Natural killer cell (primary cell): ENCODE results near the gene PLXNA4. TPM values are rescaled to one million over a fixed set of nuclear protein-coding genes. Genes with fewer than 3 reads are reported as not detected.

Experiments
- ATAC-seq, 3 donors: fragments of 150-1000 bp in 2 of 3; fragments of 200-7000 bp in 1 of 3; cut with Tn5 transposase; 1 replicate in 1 of 3; 2 replicates in 2 of 3; pipeline ENCODE4 v1.10.0; 2021; ENCODE audit warnings: mild to moderate bottlenecking in 2 of 3, moderate library complexity in 2 of 3
- DNase-seq, 2 donors: peaks; one replicate each; pipeline versions ENCODE4 v3.0.0 to v3.0.0-alpha.2; 2013 to 2021; ENCODE audit warnings: mixed read lengths in 1 of 2
- H3K27ac ChIP-seq: one replicate; pipeline ENCODE4 v1.5.1; 2013; ENCODE audit warnings: mild to moderate bottlenecking, low read length
- H3K27me3 ChIP-seq: one replicate; pipeline ENCODE4 v1.6.1; 2013; ENCODE audit warnings: low read length; ENCODE audit not compliant: control insufficient read depth, insufficient read depth
- H3K36me3 ChIP-seq: one replicate; pipeline ENCODE4 v1.6.1; 2013; ENCODE audit warnings: low read length; ENCODE audit not compliant: control insufficient read depth, insufficient read depth
- H3K4me1 ChIP-seq: one replicate; pipeline ENCODE4 v1.6.1; 2013; ENCODE audit warnings: low read length; ENCODE audit not compliant: control insufficient read depth, insufficient read depth
- H3K4me3 ChIP-seq: one replicate; pipeline ENCODE4 v1.5.1; 2013; ENCODE audit warnings: low read length
- H3K9me3 ChIP-seq: one replicate; pipeline ENCODE4 v1.6.1; 2013; ENCODE audit warnings: low read length; ENCODE audit not compliant: control insufficient read depth, insufficient read depth
- H3K27ac Mint-ChIP-seq, 2 donors: one replicate each; pipeline ENCODE4 v1.8.0; 2022; ENCODE audit warnings: mild to moderate bottlenecking in 2 of 2, mixed read lengths in 2 of 2, moderate library complexity in 1 of 2
- H3K27me3 Mint-ChIP-seq, 2 donors: one replicate each; pipeline ENCODE4 v1.8.0; 2022; ENCODE audit warnings: low read depth in 2 of 2, mixed read lengths in 2 of 2
- H3K36me3 Mint-ChIP-seq: one replicate; pipeline ENCODE4 v1.8.0; 2022; ENCODE audit warnings: mixed read lengths
- H3K4me1 Mint-ChIP-seq, 2 donors: one replicate each; pipeline ENCODE4 v1.8.0; 2022; ENCODE audit warnings: mixed read lengths in 2 of 2
- H3K4me3 Mint-ChIP-seq: one replicate; pipeline ENCODE4 v1.8.0; 2022; ENCODE audit warnings: mild to moderate bottlenecking, moderate library complexity, mixed read lengths
- H3K9me3 Mint-ChIP-seq, 2 donors: one replicate each; pipeline ENCODE4 v1.8.0; 2022; ENCODE audit warnings: mixed read lengths in 2 of 2
- CTCF ChIP-seq: fragments of 200-600 bp; IDR thresholded peaks from one replicate; pipeline ENCODE4 v1.8.0; 2022; ENCODE audit warnings: antibody characterized with exemption
- WGBS: methylation state at CpG from one replicate; pipeline ENCODE4 v1.1.7; 2013; ENCODE audit warnings: missing lambda C conversion rate; ENCODE audit not compliant: insufficient coverage; 5-methylcytosine and 5-hydroxymethylcytosine counted together
- intact Hi-C: fragments of 100-400 bp; cut with micrococcal nuclease; formaldehyde crosslinking; loops from one replicate; pipeline ENCODE4 v1.14.2; 2022
- total RNA-seq, 4 donors: library from RNA; stranded (reverse); fragments of 120-200 nt in 1 of 4; gene quantifications; one replicate each; pipeline versions ENCODE4 v1.2.3 to v1.2.4, GENCODE V29; 2013 to 2022

PLXNA4 gene
- total RNA-seq, 3 donors from 2014 or later (not counting 1 experiment from before 2014, with no cell fraction given), result 5.1 to 15.3 (median 10.9) TPM

DNA sequence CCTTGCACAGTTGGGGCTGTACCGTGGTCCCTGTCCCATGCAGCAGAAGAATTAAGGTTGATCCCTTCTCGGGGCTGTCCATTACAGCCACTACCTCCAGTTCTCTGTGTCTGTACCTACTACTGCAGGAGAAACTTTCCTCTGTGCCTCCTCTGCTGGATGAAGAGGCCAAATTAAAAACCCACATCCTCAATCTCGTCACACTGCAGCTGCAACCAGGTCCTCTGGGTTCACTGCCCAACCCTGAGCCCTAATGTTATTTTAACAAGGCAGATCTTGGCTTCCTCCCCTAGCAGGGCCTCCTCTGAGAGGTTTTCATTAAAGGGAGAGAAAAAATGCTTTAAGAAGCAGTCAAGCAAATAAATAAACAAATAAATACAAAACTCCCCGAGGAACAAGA is 66.6 kb downstream of the PLXNA4 start:
- H3K9me3 ChIP-seq, result no peaks in the 10 kb centered on the region
- no peak overlapping the region for H3K4me3 ChIP-seq
- no peaks in the 10 kb centered on the region for H3K36me3 ChIP-seq
- DNase-seq, result no peak
- Mint-ChIP-seq H3K4me1 (peaks cover 35 to 38% of the 10 kb centered on the region in 2 donors), H3K4me3 (peak overlapping the region; percentile 72), H3K36me3 (no peaks in the 10 kb centered on the region), H3K27me3 (peaks cover 0 to 16% of the 10 kb centered on the region in 2 donors), H3K27ac (peak overlapping the region; percentile 56 to 85), H3K9me3 (no peaks in the 10 kb centered on the region)
- intact Hi-C loops, result no loop called here
- peak; percentile 49 to 79 (median 52) for ATAC-seq
- no peak for TF ChIP-seq CTCF
- peaks cover 26% of the 10 kb centered on the region for H3K4me1 ChIP-seq
- WGBS, result 36% methylated on average over 4 of the region's 4 CpGs
- H3K27me3 ChIP-seq, result no peaks in the 10 kb centered on the region
- peak overlapping the region; percentile 6 for H3K27ac ChIP-seq

DNA sequence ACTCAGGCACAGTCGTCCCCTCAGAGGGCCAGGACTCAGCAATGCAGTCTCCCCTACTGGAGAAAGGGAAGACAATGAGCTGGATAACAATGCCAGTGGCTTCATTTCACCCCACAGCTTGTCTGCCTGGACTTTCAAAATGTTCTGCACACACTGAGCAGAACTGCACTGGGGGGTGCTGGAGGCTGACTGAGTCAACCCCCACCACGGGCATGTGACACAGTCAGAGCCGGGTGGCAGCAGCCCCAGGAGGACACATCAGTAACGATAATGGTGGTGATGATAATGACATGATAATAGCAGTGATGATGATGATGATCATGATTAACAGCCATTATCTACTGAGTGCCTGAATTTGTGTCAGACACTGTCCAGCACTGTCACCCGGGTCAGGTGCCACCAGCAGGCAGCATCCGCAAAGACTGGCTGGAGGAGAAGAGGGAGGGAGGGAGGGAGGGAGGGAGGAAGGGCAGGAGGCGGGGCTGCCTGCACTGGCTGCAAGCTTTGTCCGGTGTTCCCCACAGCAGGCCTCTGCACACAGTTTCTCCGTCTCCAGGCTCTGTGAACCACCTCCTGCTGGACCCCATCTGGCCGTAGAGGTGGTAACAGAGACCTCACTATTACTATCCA is 67.4 kb downstream of the PLXNA4 start:
- Histone ChIP-seq H3K27me3 (no peaks in the 10 kb centered on the region), H3K4me3 (no peak overlapping the region), H3K4me1 (peaks cover 26% of the 10 kb centered on the region), H3K27ac (no peak overlapping the region), H3K9me3 (no peaks in the 10 kb centered on the region), H3K36me3 (no peaks in the 10 kb centered on the region)
- no peaks in the 10 kb centered on the region for H3K9me3 Mint-ChIP-seq
- ATAC-seq (peak; percentile 38 to 72 (median 67)), DNase-seq (no peak)
- peak overlapping the region; percentile 56 to 85 for H3K27ac Mint-ChIP-seq
- H3K4me1 Mint-ChIP-seq, result peaks cover 35 to 38% of the 10 kb centered on the region in 2 donors
- peaks cover 0 to 16% of the 10 kb centered on the region in 2 donors for H3K27me3 Mint-ChIP-seq
- peak overlapping the region; percentile 72 for H3K4me3 Mint-ChIP-seq
- TF ChIP-seq CTCF, result no peak
- H3K36me3 Mint-ChIP-seq, result no peaks in the 10 kb centered on the region
- intact Hi-C loops, result no loop called here
- WGBS, result 31% methylated on average over 10 of the region's 10 CpGs

GRCh38 chr7:132504852-132505251 is 71.4 kb downstream of the PLXNA4 start:
- DNase-seq (no peak), ATAC-seq (no peak)
- H3K4me3 ChIP-seq, result no peak overlapping the region
- peaks cover 18 to 29% of the 10 kb centered on the region in 2 donors for H3K4me1 Mint-ChIP-seq
- TF ChIP-seq CTCF, result no peak
- no peak overlapping the region for H3K27ac ChIP-seq
- H3K27me3 Mint-ChIP-seq, result peaks cover 0 to 12% of the 10 kb centered on the region in 2 donors
- WGBS, result 91% methylated on average over 11 of the region's 11 CpGs
- no peaks in the 10 kb centered on the region for H3K9me3 Mint-ChIP-seq
- H3K27ac Mint-ChIP-seq, result no peak overlapping the region
- intact Hi-C loops, result no loop called here
- no peaks in the 10 kb centered on the region for H3K9me3 ChIP-seq
- H3K27me3 ChIP-seq, result no peaks in the 10 kb centered on the region
- no peak overlapping the region for H3K4me3 Mint-ChIP-seq
- no peaks in the 10 kb centered on the region for H3K36me3 Mint-ChIP-seq
- peaks cover 18% of the 10 kb centered on the region for H3K4me1 ChIP-seq
- no peaks in the 10 kb centered on the region for H3K36me3 ChIP-seq

DNA sequence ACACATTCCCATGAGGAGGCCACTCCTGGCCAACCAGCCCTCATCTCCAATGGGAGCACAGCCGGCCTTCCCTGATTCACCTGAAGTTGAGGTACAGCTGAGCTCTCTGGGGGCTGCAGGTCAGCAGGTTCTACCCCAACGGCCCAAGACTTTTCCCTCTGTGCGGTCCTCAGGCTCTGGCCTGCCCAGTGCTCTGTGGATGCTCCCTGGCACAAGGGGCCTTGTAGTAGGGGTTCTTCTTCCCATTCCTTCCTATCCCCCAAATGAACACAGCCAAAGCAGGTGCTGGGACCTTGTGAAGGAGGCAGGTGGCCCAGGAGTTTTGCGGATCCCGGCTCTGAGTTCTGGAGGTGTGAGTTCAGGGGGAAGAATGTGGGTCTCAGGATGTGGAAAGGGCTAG is 72.2 kb downstream of the PLXNA4 start:
- Histone ChIP-seq H3K36me3 (no peaks in the 10 kb centered on the region), H3K9me3 (no peaks in the 10 kb centered on the region), H3K4me1 (peaks cover 11% of the 10 kb centered on the region), H3K4me3 (no peak overlapping the region), H3K27me3 (no peaks in the 10 kb centered on the region), H3K27ac (no peak overlapping the region)
- ATAC-seq (no peak), DNase-seq (no peak)
- WGBS, result 91% methylated on average over 5 of the region's 5 CpGs
- no peak for TF ChIP-seq CTCF
- intact Hi-C loops, result no loop called here
- no peaks in the 10 kb centered on the region for H3K9me3 Mint-ChIP-seq
- H3K4me1 Mint-ChIP-seq, result peaks cover 10 to 21% of the 10 kb centered on the region in 2 donors
- no peak overlapping the region for H3K27ac Mint-ChIP-seq
- no peaks in the 10 kb centered on the region for H3K36me3 Mint-ChIP-seq
- peaks cover 0 to 12% of the 10 kb centered on the region in 2 donors for H3K27me3 Mint-ChIP-seq
- H3K4me3 Mint-ChIP-seq, result no peak overlapping the region
